Vein endothelial cell (primary cell): ENCODE results near the gene TRIM58. TPM values are rescaled to one million over a fixed set of nuclear protein-coding genes. Genes with fewer than 3 reads are reported as not detected.

ENCODE experiments used
- total RNA-seq: library from RNA; depleted of rRNA; stranded (reverse); fragments of >200 nt; gene quantifications from 2 replicates; pipeline ENCODE4 v1.2.3, GENCODE V29; 2012

TRIM58 gene, protein sequence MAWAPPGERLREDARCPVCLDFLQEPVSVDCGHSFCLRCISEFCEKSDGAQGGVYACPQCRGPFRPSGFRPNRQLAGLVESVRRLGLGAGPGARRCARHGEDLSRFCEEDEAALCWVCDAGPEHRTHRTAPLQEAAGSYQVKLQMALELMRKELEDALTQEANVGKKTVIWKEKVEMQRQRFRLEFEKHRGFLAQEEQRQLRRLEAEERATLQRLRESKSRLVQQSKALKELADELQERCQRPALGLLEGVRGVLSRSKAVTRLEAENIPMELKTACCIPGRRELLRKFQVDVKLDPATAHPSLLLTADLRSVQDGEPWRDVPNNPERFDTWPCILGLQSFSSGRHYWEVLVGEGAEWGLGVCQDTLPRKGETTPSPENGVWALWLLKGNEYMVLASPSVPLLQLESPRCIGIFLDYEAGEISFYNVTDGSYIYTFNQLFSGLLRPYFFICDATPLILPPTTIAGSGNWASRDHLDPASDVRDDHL
- total RNA-seq, result 0.19 and 0.33 TPM in 2 replicates

DNA sequence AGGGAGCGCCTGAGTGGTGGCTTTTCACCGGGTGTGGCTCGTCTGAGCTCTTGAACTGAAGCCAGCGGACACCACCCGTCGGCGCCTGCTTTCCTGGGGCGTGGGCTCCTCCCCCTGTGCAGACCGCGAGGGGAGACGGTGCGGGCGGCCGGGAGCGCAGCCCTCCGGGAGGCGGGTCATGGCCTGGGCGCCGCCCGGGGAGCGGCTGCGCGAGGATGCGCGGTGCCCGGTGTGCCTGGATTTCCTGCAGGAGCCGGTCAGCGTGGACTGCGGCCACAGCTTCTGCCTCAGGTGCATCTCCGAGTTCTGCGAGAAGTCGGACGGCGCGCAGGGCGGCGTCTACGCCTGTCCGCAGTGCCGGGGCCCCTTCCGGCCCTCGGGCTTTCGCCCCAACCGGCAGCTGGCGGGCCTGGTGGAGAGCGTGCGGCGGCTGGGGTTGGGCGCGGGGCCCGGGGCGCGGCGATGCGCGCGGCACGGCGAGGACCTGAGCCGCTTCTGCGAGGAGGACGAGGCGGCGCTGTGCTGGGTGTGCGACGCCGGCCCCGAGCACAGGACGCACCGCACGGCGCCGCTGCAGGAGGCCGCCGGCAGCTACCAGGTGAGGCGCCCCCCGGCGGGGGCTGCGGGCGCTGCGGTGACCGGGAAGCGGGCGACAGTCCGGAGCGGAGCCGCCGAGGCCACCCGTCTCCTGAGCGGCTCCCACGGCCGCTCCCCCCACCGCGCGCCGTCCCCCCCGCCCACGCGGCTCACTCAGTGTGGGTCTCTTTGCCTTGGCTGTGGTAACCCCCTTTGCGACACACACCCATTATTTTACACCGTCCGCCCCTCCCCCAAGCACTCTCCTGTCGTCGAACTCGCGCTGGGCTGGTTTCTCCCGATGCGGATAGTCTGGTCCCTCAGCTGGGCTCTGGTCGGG, at the start of gene TRIM58:
Gene TRIM58, plus strand, starts transcription at position 119 of the 916 bp plus-strand sequence. Its CDS starts 60 bp downstream, at position 179.

DNA sequence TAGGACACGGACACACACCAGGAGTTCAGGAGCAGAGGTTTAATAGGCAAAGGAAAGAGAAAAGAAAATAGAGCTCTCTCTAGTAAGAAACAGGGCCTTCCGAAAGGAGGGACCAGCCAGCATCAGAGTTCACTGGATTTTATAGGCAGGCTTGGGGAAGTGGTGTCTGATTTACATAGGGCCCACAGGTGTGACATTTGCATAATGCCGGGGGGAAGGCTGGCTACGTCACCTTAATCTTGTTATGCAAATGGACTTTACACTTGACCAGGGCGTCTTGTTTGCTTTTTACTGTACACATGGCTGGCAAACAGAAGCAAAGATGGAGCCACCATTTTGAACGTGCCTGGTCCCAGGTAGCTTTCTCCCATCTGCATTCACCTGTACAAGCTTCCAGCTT, 33.0 kb upstream of the TRIM58 start, which contains the start of gene OR14A16:
Gene OR14A16, minus strand, starts transcription at position 97 of the 400 bp plus-strand sequence. CDS start 8,390 bp downstream, outside the sequence.

DNA sequence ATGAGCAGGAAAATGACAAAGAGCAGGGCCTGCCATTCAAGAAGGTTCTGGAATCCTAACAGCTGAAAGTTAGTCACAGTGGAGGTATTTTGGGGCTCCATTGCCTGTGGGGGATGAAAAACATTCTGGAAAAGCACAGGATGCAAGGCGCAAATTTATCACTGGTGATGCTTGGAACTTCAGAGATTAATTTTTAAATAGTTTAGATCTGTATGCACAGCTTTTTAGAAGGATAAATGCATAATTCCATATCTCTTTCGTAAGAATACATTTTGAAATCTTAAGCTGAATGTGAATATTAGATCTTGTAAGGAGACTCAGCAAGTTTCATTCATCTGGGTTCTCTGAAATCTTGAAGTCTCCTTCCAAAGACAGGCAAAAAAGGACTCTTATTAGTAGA, 15.2 kb upstream of the TRIM58 start, which contains the start of gene OR11L1:
Gene OR11L1, minus strand, starts transcription at position 101 of the 400 bp plus-strand sequence. Its CDS starts 0 bp downstream, at position 101.

DNA sequence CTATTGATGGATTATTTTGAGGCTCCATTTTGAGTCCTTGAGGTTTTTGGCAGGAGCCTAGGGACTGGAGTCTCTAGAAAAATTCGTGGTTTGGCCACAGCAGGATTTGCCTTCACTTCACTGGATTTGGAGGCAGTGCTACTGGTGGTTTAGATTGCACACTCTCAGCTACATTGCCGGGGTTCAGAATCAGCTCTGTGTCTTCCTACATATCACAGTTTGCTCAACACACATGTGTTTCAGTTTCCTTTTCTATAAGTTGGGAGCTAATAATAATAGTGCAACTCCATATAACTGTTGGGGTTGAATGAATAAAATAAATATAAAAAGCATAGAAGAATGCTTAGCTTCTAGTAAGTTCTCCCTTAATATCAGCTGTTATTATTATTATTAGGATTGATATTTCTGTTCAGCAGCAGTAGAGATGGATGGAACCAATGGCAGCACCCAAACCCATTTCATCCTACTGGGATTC, 38.2 kb downstream of the TRIM58 start, which contains the start of gene OR2W3:
Gene OR2W3, plus strand, starts transcription at position 425 of the 475 bp plus-strand sequence. Its CDS starts 0 bp downstream, at position 425.

DNA sequence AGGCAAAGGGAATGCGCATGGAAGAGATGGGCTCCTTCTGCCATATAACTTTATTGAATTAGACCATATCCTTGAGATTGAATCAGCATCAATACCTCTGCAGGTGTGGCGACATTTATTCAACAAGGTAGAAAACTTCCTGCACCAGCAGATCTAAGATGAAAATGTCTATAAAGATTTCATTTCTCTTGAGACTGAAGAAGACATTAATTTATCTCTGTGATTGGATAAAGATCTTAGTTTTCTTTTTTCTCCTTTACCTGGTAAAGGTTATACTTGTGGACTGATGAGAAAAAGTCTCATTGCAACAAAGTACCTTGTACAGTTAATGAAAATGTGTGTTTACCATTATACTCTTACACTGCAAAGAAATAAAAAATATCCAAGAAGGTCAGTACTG, 63.0 kb downstream of the TRIM58 start, which contains the start of gene OR2T8:
Gene OR2T8, plus strand, starts transcription at position 301 of the 400 bp plus-strand sequence. CDS start 766 bp downstream, outside the sequence.

DNA sequence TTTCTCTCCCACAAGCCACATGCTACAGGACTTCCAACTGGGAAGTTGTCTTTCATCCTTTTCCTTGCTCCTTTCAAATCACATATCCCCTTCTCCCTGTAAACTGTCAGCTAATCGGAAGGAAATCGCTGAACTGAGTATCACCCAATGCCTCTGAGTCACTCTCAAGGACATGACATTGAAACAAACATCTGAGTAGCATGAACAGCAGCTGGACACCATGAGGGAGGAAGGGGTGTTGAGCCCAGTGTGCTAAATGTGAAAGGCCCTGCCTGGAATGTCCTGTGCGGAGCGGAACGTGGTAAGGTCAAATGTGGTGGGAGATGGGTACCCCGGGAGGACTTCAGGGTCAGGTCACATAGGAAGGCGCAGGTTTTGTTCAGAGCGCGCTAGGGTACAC, 67.9 kb downstream of the TRIM58 start, which contains the start of gene OR2AJ1:
Gene OR2AJ1, plus strand, starts transcription at position 22 of the 400 bp plus-strand sequence. CDS start 8,880 bp downstream, outside the sequence.

Other genes starting within 250 kb of the TRIM58 start
- gene OR13G1, start 177.4 kb upstream of the TRIM58 start, total RNA-seq, result not detected in 2 replicates
- gene OR6F1, start 140.5 kb upstream of the TRIM58 start, total RNA-seq, result not detected in 2 replicates
- gene OR14K1, start 118.6 kb upstream of the TRIM58 start, total RNA-seq, result not detected in 2 replicates
- gene OR14A2, start 109.0 kb upstream of the TRIM58 start, total RNA-seq, result not detected in 2 replicates
- not detected in 2 replicates for gene OR1C1, start 96.6 kb upstream of the TRIM58 start, total RNA-seq
- not detected in 2 replicates for gene OR14A16, start 33.1 kb upstream of the TRIM58 start, total RNA-seq
- not detected in 2 replicates for gene OR11L1, start 15.3 kb upstream of the TRIM58 start, total RNA-seq
- 0.33 TPM in 1 of 2 replicates, not detected in the other for gene OR2W3, start 38.4 kb downstream of the TRIM58 start, total RNA-seq
- not detected in 2 replicates for gene OR2T8, start 63.1 kb downstream of the TRIM58 start, total RNA-seq
- not detected in 2 replicates for gene OR2AJ1, start 67.7 kb downstream of the TRIM58 start, total RNA-seq
- not detected in 2 replicates for gene OR2L8, start 91.7 kb downstream of the TRIM58 start, total RNA-seq
- gene OR2AK2, start 108.0 kb downstream of the TRIM58 start, total RNA-seq, result 0.19 TPM in 1 of 2 replicates, not detected in the other
- gene OR2L5, start 156.5 kb downstream of the TRIM58 start, total RNA-seq, result not detected in 2 replicates
- under 0.01 TPM in 1 of 2 replicates, not detected in the other for gene OR2L2, start 172.9 kb downstream of the TRIM58 start, total RNA-seq
- not detected in 2 replicates for gene OR2L3, start 189.6 kb downstream of the TRIM58 start, total RNA-seq
- gene OR2L13, start 238.0 kb downstream of the TRIM58 start, total RNA-seq, result not detected in 2 replicates